SU-DHL-6 (cell line): ENCODE results near the gene LCN10.

Experiments
- H2AFZ ChIP-seq: fragments of 200-600 bp; sonication (generic); 2 replicates; pipeline ENCODE4 v1.6.1; 2014; ENCODE audit warnings: low read depth, mild to moderate bottlenecking, moderate library complexity, mixed read lengths, antibody characterized with exemption, low read length; ENCODE audit not compliant: severe bottlenecking
- H3F3A ChIP-seq: fragments of 200-600 bp; shearing (Covaris generic); 2 replicates; pipeline ENCODE4 v1.6.0; 2016; ENCODE audit warnings: antibody characterized with exemption, mild to moderate bottlenecking; ENCODE audit not compliant: insufficient read depth
- H3K27ac ChIP-seq: fragments of 200-600 bp; sonication (generic); 2 replicates; pipeline ENCODE4 v1.5.1; 2016; ENCODE audit warnings: low read depth, mild to moderate bottlenecking, low read length, moderate library complexity, mixed read lengths
- H3K27me3 ChIP-seq: fragments of 200-600 bp; sonication (generic), shearing (Covaris generic); 2 replicates; pipeline ENCODE4 v1.6.0; 2014; ENCODE audit warnings: mild to moderate bottlenecking, low read length
- H3K36me3 ChIP-seq: fragments of 200-600 bp; sonication (generic); 2 replicates; pipeline ENCODE4 v1.6.1; 2014; ENCODE audit warnings: mild to moderate bottlenecking, low read length, mixed read lengths
- H3K4me2 ChIP-seq: fragments of 300-600, 200-600 bp; shearing (Covaris generic), sonication (generic); 2 replicates; pipeline ENCODE4 v1.6.0; 2014; ENCODE audit warnings: low read length, low read depth, mild to moderate bottlenecking; ENCODE audit not compliant: poor library complexity, severe bottlenecking
- H3K4me3 ChIP-seq: fragments of 200-600 bp; sonication (generic); 2 replicates; pipeline ENCODE4 v1.5.1; 2014; ENCODE audit warnings: antibody characterized with exemption, low read length, mild to moderate bottlenecking, mixed read lengths; ENCODE audit not compliant: insufficient read depth, poor library complexity, severe bottlenecking
- H3K79me2 ChIP-seq: fragments of 200-600 bp; sonication (generic); 2 replicates; pipeline ENCODE4 v1.6.1; 2014; ENCODE audit warnings: mild to moderate bottlenecking, low read length, moderate library complexity; ENCODE audit not compliant: insufficient read depth
- H3K9ac ChIP-seq: fragments of 200-600 bp; sonication (generic); 2 replicates; pipeline ENCODE4 v1.7.0; 2014; ENCODE audit warnings: mild to moderate bottlenecking, low read length
- H3K9me2 ChIP-seq: fragments of 200-600 bp; sonication (generic); replicated peaks from 2 replicates; pipeline ENCODE4 v1.6.1; 2014; ENCODE audit warnings: low read length; ENCODE audit not compliant: insufficient read depth
- H3K9me3 ChIP-seq: fragments of 200-600 bp; sonication (generic); 2 replicates; pipeline ENCODE4 v1.6.1; 2014; ENCODE audit warnings: low read length, mixed read lengths; ENCODE audit not compliant: insufficient read depth
- H4K20me1 ChIP-seq: fragments of 200-600 bp; sonication (generic); 2 replicates; pipeline ENCODE4 v1.6.1; 2014; ENCODE audit warnings: low read depth, mild to moderate bottlenecking, antibody characterized with exemption, low read length, moderate library complexity, mixed read lengths
- EZH2phosphoT487 ChIP-seq: fragments of 200-600 bp; sonication (generic), shearing (Covaris generic); conservative IDR thresholded peaks from 2 replicates; pipeline ENCODE4 v1.6.1; 2018; ENCODE audit warnings: mild to moderate bottlenecking, antibody characterized with exemption, low read length, moderate library complexity, mixed read lengths
- TF ChIP-seq, protein P1 (sequence below): fragments of 200-600 bp; sonication (generic); IDR thresholded peaks from one replicate; pipeline ENCODE4 v1.5.1; 2017; ENCODE audit warnings: antibody characterized with exemption, mild to moderate bottlenecking, low read length, moderate library complexity; ENCODE audit not compliant: insufficient read depth, poor library complexity, severe bottlenecking

The LCN10 gene

DNA sequence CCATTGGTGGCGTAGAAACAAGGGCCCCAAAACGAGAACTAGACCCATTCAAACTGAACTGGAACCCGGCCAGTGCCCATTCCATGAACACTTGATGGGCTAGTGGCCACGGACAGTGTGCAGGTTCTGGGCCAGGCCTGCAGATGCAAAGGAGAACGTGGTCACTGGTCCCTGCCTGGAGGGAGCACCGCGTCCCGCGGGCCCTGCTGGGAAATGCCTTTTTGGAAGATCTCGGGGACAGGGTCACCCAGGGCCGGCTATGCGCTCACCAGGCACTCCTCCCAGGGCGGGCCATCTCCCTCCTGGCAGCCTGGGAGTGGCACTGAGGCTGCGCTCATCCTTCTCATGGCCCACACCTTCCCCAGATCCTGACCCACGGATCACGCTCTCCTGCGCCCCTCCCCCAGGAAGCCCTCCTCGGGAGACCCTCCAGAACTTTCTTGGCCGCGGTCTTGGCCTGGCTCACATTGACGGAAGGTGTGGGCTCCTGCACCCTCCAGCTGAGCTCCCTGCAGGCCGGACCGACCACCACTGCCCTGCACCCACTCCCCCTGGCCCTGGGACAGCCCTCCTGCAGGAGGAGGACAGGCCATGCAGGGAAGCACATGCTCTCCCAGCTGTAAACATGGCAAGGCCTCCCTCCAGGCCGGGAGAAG, 33.2 kb downstream of the LCN10 start:
- no peaks in the 10 kb centered on the region for H3K79me2 ChIP-seq
- H3K4me3 ChIP-seq, result no peak overlapping the region
- H3F3A ChIP-seq, result no peaks in the 10 kb centered on the region
- H2AFZ ChIP-seq, result no peak overlapping the region
- H3K9ac ChIP-seq, result no peak overlapping the region
- H3K9me2 ChIP-seq, result no peaks in the 10 kb centered on the region
- no peaks in the 10 kb centered on the region for H3K36me3 ChIP-seq
- no peaks in the 10 kb centered on the region for H3K9me3 ChIP-seq
- no peak for TF ChIP-seq EZH2phosphoT487
- TF ChIP-seq, protein P1, sequence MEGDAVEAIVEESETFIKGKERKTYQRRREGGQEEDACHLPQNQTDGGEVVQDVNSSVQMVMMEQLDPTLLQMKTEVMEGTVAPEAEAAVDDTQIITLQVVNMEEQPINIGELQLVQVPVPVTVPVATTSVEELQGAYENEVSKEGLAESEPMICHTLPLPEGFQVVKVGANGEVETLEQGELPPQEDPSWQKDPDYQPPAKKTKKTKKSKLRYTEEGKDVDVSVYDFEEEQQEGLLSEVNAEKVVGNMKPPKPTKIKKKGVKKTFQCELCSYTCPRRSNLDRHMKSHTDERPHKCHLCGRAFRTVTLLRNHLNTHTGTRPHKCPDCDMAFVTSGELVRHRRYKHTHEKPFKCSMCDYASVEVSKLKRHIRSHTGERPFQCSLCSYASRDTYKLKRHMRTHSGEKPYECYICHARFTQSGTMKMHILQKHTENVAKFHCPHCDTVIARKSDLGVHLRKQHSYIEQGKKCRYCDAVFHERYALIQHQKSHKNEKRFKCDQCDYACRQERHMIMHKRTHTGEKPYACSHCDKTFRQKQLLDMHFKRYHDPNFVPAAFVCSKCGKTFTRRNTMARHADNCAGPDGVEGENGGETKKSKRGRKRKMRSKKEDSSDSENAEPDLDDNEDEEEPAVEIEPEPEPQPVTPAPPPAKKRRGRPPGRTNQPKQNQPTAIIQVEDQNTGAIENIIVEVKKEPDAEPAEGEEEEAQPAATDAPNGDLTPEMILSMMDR, result no peak
- H3K4me2 ChIP-seq, result no peak overlapping the region
- H3K27me3 ChIP-seq, result no peaks in the 10 kb centered on the region
- no peaks in the 10 kb centered on the region for H4K20me1 ChIP-seq
- no peak overlapping the region for H3K27ac ChIP-seq

GRCh38 chr9:136707849-136708517, 34.8 kb downstream of the LCN10 start:
- Histone ChIP-seq H3F3A (no peaks in the 10 kb centered on the region), H3K27me3 (no peaks in the 10 kb centered on the region), H3K27ac (no peak overlapping the region), H2AFZ (no peak overlapping the region), H3K79me2 (no peaks in the 10 kb centered on the region), H3K36me3 (no peaks in the 10 kb centered on the region), H4K20me1 (no peaks in the 10 kb centered on the region), H3K4me3 (no peak overlapping the region), H3K9me2 (no peaks in the 10 kb centered on the region), H3K4me2 (no peak overlapping the region), H3K9me3 (no peaks in the 10 kb centered on the region), H3K9ac (no peak overlapping the region)
- TF ChIP-seq, protein P1, result no peak
- TF ChIP-seq EZH2phosphoT487, result no peak

GRCh38 chr9:136707011-136707410, 35.7 kb downstream of the LCN10 start:
- Histone ChIP-seq H3K4me3 (no peak overlapping the region), H2AFZ (no peak overlapping the region), H4K20me1 (no peaks in the 10 kb centered on the region), H3K4me2 (no peak overlapping the region), H3K27me3 (no peaks in the 10 kb centered on the region), H3K27ac (no peak overlapping the region), H3K9me2 (no peaks in the 10 kb centered on the region), H3K9ac (no peak overlapping the region), H3F3A (no peaks in the 10 kb centered on the region), H3K9me3 (no peaks in the 10 kb centered on the region), H3K36me3 (no peaks in the 10 kb centered on the region), H3K79me2 (no peaks in the 10 kb centered on the region)
- TF ChIP-seq EZH2phosphoT487, result no peak
- TF ChIP-seq, protein P1, result no peak
